ENCODE results near the gene PRR14.
A peak's percentile ranks its signal among the peaks of the same experiment; 100 is the strongest.

The PRR14 gene

DNA sequence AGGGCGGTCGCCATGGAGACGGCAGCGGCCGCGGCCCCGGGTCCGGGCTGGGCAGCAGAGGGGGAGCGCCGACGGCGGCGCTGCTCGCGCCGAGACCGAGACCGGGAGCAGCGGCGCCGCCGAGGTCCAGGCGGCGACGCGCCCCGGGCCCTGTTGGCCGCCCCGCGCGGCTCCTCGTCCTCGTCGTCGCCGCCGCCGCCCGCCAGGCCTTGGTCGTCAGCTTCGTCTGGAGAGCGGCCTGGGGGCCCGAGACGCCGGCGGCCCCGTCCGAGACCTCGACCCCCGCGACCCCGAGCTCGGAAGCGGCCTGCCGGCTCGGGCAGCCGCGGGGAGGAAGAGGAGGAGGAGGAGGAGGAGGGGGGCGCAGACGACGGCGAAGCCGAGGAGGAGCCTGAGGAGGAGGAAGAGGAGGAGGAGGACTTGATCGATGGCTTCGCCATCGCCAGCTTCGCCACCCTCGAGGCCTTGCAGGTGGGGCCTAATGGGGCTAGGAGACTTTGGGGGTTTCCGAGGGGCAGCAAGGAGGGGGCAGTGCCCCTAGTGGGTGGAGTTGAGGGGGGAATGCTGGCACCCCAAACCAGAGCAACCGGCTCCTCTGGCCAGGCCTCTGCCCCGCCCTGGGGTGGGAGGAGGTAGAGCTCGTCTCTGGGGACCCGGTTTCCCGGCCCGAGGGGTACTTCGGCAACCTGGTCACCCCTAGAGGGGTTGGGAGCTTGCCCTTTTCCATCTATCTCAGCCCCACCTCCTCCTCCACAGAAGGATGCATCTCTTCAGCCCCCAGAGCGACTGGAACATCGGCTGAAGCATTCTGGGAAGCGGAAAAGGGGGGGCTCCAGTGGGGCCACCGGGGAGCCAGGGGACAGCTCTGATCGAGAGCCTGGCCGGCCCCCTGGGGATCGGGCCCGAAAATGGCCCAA lies 9.0 kb downstream of the PRR14 start:
- peak overlapping the region; percentile 76 for H3K4me3 ChIP-seq (ENCODE audit: insufficient read depth, low read depth, low read length, poor library complexity, severe bottlenecking)
- peaks cover 45% of the 10 kb centered on the region for H3K4me1 ChIP-seq (ENCODE audit: control insufficient read depth, insufficient read depth, low read length, poor library complexity, severe bottlenecking)
- DNase-seq: peak; percentile 28 to 45 (median 37)
- H3K27me3 ChIP-seq (replicated peaks; ENCODE audit: control insufficient read depth, insufficient read depth, low read length, poor library complexity, severe bottlenecking): no peaks in the 10 kb centered on the region
- no peaks in the 10 kb centered on the region for H3K9me3 ChIP-seq (ENCODE audit: control insufficient read depth, low read length)
- peaks cover 53% of the 10 kb centered on the region for H3K36me3 ChIP-seq (ENCODE audit: control insufficient read depth, insufficient read depth, low read length)
- H3K27ac ChIP-seq (ENCODE audit: insufficient read depth, low read length, poor library complexity, severe bottlenecking): peak overlapping the region; percentile 100

DNA sequence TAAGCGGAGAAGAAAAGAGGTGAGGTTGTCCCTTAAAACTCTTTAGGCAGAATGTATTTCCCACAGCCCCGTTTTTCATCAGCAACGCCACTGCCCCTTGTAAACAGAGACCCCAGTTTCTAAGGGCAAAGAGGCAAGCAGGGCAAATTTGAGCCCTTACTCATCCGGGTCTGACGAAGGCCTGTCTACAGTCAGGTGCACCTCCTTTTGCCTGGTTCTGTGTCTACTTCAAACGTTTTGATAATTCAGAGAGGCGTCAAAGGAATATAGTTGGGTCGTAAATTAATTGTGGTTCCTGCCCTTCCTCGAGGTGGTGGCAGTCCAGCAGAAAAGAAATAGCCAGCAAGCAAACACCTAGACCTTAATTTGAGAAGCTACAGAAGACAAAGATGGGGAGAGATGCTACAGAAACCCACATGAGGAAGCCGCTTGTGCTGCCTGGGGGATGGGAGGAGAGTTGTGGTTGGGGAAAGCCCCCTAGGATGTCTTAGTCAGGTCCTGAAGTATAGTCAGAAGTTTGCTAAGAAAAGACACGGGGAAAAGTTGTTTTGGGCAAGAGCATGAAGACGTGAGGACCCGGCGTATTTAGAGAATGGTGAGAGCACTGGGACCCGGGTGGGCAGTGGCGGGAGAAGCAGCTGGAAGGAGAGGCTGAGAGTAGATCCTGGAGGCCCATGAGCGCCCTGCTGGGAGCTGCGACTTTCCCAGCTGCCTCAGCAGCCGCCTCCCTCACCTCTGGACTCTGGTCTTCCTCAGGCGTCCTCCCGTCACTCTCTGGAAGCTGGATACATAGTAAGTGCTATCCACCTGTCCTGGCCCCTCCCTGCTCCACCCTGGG lies 9.9 kb downstream of the PRR14 start:
- Histone ChIP-seq H3K4me3 (ENCODE audit: insufficient read depth, low read depth, low read length, poor library complexity, severe bottlenecking) (peak overlapping the region; percentile 76), H3K27me3 (replicated peaks; ENCODE audit: control insufficient read depth, insufficient read depth, low read length, poor library complexity, severe bottlenecking) (no peaks in the 10 kb centered on the region), H3K4me1 (ENCODE audit: control insufficient read depth, insufficient read depth, low read length, poor library complexity, severe bottlenecking) (peaks cover 45% of the 10 kb centered on the region), H3K36me3 (ENCODE audit: control insufficient read depth, insufficient read depth, low read length) (peaks cover 53% of the 10 kb centered on the region), H3K27ac (ENCODE audit: insufficient read depth, low read length, poor library complexity, severe bottlenecking) (peak overlapping the region; percentile 100), H3K9me3 (ENCODE audit: control insufficient read depth, low read length) (no peaks in the 10 kb centered on the region)
- DNase-seq: peak; percentile 57 to 77 (median 70)

DNA sequence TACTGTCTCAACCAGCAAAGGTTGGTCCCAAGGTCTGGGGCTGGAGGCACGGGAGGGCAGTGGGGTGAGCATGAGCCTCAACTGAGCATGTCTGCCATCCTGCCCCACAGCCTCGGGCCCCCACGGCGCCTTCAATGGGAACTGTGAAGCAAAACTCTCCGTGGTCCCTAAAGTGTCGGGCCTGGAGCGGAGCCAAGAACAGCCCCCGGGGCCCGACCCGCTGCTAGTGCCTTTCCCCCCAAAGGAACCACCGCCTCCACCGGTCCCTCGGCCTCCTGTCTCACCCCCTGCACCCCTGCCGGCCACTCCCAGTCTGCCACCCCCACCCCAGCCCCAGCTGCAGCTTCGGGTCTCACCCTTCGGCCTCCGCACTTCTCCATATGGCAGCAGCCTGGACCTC lies 11.7 kb downstream of the PRR14 start:
- DNase-seq: no peak
- H3K36me3 ChIP-seq (ENCODE audit: control insufficient read depth, insufficient read depth, low read length): peaks cover 62% of the 10 kb centered on the region
- peaks cover 39% of the 10 kb centered on the region for H3K4me1 ChIP-seq (ENCODE audit: control insufficient read depth, insufficient read depth, low read length, poor library complexity, severe bottlenecking)
- no peak overlapping the region for H3K4me3 ChIP-seq (ENCODE audit: insufficient read depth, low read depth, low read length, poor library complexity, severe bottlenecking)
- H3K27ac ChIP-seq (ENCODE audit: insufficient read depth, low read length, poor library complexity, severe bottlenecking): peak overlapping the region; percentile 7
- H3K9me3 ChIP-seq (ENCODE audit: control insufficient read depth, low read length): no peaks in the 10 kb centered on the region
- no peaks in the 10 kb centered on the region for H3K27me3 ChIP-seq (replicated peaks; ENCODE audit: control insufficient read depth, insufficient read depth, low read length, poor library complexity, severe bottlenecking)

DNA sequence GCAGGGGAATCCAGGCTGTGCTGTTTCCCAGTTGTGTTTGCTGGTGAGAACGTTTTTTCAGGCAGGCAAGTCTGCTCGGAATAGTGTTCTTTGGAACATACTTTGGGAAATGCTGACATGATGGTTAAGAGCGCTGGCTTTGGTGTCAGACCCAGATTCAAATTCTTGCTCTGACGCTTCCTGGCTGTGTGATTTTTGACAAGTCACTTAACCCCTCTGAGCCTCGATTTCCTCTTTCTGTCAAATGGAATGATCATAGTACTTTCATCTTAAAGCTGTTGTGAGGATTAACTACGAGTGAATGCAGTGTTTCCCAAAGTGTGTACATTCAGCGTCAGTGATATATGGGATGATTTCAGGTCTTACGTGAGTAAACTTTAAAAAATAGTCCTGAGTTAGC lies 12.3 kb downstream of the PRR14 start:
- Histone ChIP-seq H3K4me3 (ENCODE audit: insufficient read depth, low read depth, low read length, poor library complexity, severe bottlenecking) (no peak overlapping the region), H3K9me3 (ENCODE audit: control insufficient read depth, low read length) (no peaks in the 10 kb centered on the region), H3K36me3 (ENCODE audit: control insufficient read depth, insufficient read depth, low read length) (peaks cover 68% of the 10 kb centered on the region), H3K27me3 (replicated peaks; ENCODE audit: control insufficient read depth, insufficient read depth, low read length, poor library complexity, severe bottlenecking) (no peaks in the 10 kb centered on the region), H3K4me1 (ENCODE audit: control insufficient read depth, insufficient read depth, low read length, poor library complexity, severe bottlenecking) (peaks cover 37% of the 10 kb centered on the region), H3K27ac (ENCODE audit: insufficient read depth, low read length, poor library complexity, severe bottlenecking) (no peak overlapping the region)
- no peak for DNase-seq

DNA sequence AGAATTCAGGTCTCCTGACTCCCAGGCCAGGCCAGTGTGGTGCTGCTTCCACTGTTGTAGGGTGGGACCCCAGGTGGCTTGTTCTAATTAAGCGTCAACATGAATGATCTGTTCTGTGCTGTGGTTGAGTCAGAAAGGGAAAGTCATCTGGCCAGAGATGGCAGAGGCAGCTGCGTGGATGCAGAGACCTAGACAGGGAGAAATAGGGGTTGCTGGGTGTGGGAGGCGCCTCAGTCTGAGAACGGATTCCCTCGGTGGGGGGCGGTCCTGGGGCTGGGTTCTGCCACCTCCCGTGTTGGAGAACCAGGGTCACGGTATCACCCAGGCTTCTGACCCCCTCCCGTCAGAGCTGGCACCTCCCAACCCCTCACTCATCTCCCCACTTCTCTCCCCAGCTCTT lies 13.1 kb downstream of the PRR14 start:
- H3K4me1 ChIP-seq (ENCODE audit: control insufficient read depth, insufficient read depth, low read length, poor library complexity, severe bottlenecking): peaks cover 37% of the 10 kb centered on the region
- H3K9me3 ChIP-seq (ENCODE audit: control insufficient read depth, low read length): no peaks in the 10 kb centered on the region
- peak overlapping the region; percentile 26 for H3K27ac ChIP-seq (ENCODE audit: insufficient read depth, low read length, poor library complexity, severe bottlenecking)
- H3K4me3 ChIP-seq (ENCODE audit: insufficient read depth, low read depth, low read length, poor library complexity, severe bottlenecking): no peak overlapping the region
- H3K27me3 ChIP-seq (replicated peaks; ENCODE audit: control insufficient read depth, insufficient read depth, low read length, poor library complexity, severe bottlenecking): no peaks in the 10 kb centered on the region
- H3K36me3 ChIP-seq (ENCODE audit: control insufficient read depth, insufficient read depth, low read length): peaks cover 75% of the 10 kb centered on the region
- no peak for DNase-seq

DNA sequence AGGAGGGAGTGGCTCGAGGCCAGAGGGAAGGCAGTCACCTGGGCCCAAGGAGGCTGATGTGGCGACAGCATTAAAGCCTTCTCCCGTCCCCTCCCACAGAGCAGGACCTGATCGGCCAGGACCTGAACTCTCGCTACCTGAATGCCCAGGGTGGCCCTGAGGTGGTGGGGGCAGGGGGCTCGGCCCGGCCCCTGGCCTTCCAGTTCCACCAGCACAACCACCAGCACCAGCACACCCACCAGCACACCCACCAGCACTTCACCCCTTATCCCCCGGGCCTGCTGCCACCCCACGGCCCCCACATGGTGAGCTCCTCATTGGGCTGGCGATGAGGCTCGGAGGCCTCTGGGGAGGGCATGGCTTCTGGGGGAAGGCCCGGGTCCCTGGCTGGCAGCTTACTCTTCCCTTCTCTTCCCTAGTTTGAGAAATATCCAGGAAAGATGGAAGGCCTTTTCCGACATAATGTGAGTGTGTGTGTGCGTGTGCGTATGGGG lies 13.9 kb downstream of the PRR14 start:
- peaks cover 83% of the 10 kb centered on the region for H3K36me3 ChIP-seq (ENCODE audit: control insufficient read depth, insufficient read depth, low read length)
- H3K4me1 ChIP-seq (ENCODE audit: control insufficient read depth, insufficient read depth, low read length, poor library complexity, severe bottlenecking): peaks cover 37% of the 10 kb centered on the region
- H3K4me3 ChIP-seq (ENCODE audit: insufficient read depth, low read depth, low read length, poor library complexity, severe bottlenecking): no peak overlapping the region
- DNase-seq: no peak
- no peaks in the 10 kb centered on the region for H3K27me3 ChIP-seq (replicated peaks; ENCODE audit: control insufficient read depth, insufficient read depth, low read length, poor library complexity, severe bottlenecking)
- no peaks in the 10 kb centered on the region for H3K9me3 ChIP-seq (ENCODE audit: control insufficient read depth, low read length)
- no peak overlapping the region for H3K27ac ChIP-seq (ENCODE audit: insufficient read depth, low read length, poor library complexity, severe bottlenecking)

DNA sequence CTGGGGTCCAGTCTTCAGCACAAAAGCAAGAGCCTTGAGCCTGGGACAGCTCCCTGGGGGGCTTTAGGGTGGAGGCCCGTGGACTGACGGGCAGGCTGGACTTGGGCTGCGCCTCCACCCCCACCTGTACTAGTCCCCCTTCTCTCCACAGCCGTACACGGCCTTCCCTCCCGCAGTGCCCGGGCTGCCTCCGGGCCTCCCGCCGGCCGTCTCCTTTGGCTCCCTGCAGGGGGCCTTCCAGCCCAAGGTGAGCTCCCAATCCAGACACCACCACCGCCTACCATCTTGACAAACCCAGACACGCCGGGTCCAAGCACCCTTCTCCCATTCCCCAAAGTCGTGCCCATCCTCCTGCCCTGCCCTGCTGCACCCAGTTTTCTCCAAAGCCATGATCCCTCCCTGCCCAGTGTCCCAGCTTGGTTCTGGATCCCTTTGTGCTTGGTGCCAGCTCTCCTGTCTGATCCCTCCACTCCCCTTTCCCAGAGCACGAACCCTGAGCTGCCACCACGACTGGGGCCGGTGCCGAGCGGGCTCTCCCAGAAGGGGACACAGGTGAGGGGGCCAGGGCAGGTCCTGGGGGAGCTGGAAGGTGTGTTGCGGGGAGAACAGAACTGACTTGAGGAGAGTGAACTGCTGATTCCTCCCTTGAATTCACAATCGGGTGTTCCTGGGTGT lies 14.5 kb downstream of the PRR14 start:
- Histone ChIP-seq H3K9me3 (ENCODE audit: control insufficient read depth, low read length) (no peaks in the 10 kb centered on the region), H3K36me3 (ENCODE audit: control insufficient read depth, insufficient read depth, low read length) (peaks cover 88% of the 10 kb centered on the region), H3K27ac (ENCODE audit: insufficient read depth, low read length, poor library complexity, severe bottlenecking) (no peak overlapping the region), H3K4me3 (ENCODE audit: insufficient read depth, low read depth, low read length, poor library complexity, severe bottlenecking) (no peak overlapping the region), H3K27me3 (replicated peaks; ENCODE audit: control insufficient read depth, insufficient read depth, low read length, poor library complexity, severe bottlenecking) (no peaks in the 10 kb centered on the region), H3K4me1 (ENCODE audit: control insufficient read depth, insufficient read depth, low read length, poor library complexity, severe bottlenecking) (peaks cover 32% of the 10 kb centered on the region)
- DNase-seq: no peak

DNA sequence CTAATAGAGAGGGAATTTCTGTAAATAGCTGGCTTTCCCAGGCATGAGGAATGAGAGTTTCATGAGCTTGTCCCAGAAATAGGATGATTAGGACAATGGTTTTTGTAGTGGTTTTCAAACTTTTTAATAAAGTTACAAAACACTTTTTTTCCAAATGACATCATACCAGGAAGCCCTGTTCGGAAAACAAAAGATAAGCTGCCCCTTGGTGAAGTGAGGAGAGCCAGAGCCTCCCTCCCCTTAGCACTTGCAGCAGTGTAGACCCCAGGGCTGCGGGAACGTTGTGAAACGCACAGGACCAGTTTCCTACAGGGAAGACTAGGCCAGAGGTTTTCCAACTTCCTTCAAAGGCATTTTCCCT lies 15.1 kb downstream of the PRR14 start:
- H3K4me3 ChIP-seq (ENCODE audit: insufficient read depth, low read depth, low read length, poor library complexity, severe bottlenecking): no peak overlapping the region
- peaks cover 91% of the 10 kb centered on the region for H3K36me3 ChIP-seq (ENCODE audit: control insufficient read depth, insufficient read depth, low read length)
- H3K9me3 ChIP-seq (ENCODE audit: control insufficient read depth, low read length): no peaks in the 10 kb centered on the region
- no peaks in the 10 kb centered on the region for H3K27me3 ChIP-seq (replicated peaks; ENCODE audit: control insufficient read depth, insufficient read depth, low read length, poor library complexity, severe bottlenecking)
- no peak overlapping the region for H3K27ac ChIP-seq (ENCODE audit: insufficient read depth, low read length, poor library complexity, severe bottlenecking)
- no peak for DNase-seq
- H3K4me1 ChIP-seq (ENCODE audit: control insufficient read depth, insufficient read depth, low read length, poor library complexity, severe bottlenecking): peaks cover 27% of the 10 kb centered on the region

DNA sequence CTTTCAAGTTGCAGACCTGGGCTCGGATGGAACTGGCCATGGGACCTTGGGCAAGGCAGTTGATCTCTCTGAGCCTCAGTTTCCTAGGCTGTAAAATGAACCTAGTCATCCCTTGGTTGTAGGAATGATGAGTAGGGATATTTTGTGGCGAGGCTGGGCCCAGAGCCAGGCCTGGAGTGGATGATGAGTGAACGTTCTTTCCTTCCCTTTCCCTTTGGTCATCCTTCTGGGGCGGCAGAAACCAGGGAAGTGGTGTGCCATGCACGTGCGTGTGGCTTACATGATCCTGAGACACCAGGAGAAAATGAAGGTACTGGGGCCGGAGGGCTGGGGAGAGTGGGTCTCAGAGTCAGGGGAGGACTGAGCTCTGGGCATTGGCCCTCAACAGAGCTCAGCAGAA lies 15.9 kb downstream of the PRR14 start:
- Histone ChIP-seq H3K9me3 (ENCODE audit: control insufficient read depth, low read length) (no peaks in the 10 kb centered on the region), H3K4me1 (ENCODE audit: control insufficient read depth, insufficient read depth, low read length, poor library complexity, severe bottlenecking) (peaks cover 19% of the 10 kb centered on the region), H3K4me3 (ENCODE audit: insufficient read depth, low read depth, low read length, poor library complexity, severe bottlenecking) (no peak overlapping the region), H3K27me3 (replicated peaks; ENCODE audit: control insufficient read depth, insufficient read depth, low read length, poor library complexity, severe bottlenecking) (no peaks in the 10 kb centered on the region), H3K36me3 (ENCODE audit: control insufficient read depth, insufficient read depth, low read length) (peaks cover 86% of the 10 kb centered on the region), H3K27ac (ENCODE audit: insufficient read depth, low read length, poor library complexity, severe bottlenecking) (no peak overlapping the region)
- DNase-seq: no peak
